ENCODE results near the gene RAB30.
"Not testable (repeated sequence)": the region's sequence is repeated elsewhere in the genome, so short reads cannot be mapped to it uniquely, and the experiment has no call there.

Gene RAB30

GRCh38 chr11:83035070-83035854, 36.4 kb downstream of the RAB30 start:
- DNase-seq, result no peak

GRCh38 chr11:83034673-83035014, 37.1 kb downstream of the RAB30 start:
- no peak for DNase-seq

- no peak for DNase-seq
Measured at GRCh38 chr11:83033972-83034672, 37.6 kb downstream of the RAB30 start.

GRCh38 chr11:83033371-83033770, 38.3 kb downstream of the RAB30 start:
- DNase-seq, result no peak

GRCh38 chr11:83031127-83031526, 40.6 kb downstream of the RAB30 start:
- no peak for DNase-seq

- DNase-seq, result no peak
Measured at GRCh38 chr11:83027794-83028193, 43.9 kb downstream of the RAB30 start.

GRCh38 chr11:83027289-83027688, 44.4 kb downstream of the RAB30 start:
- no peak for DNase-seq

GRCh38 chr11:83026229-83026628, 45.5 kb downstream of the RAB30 start:
- no peak for DNase-seq

- no peak for DNase-seq
Measured at GRCh38 chr11:83025267-83025704, 46.4 kb downstream of the RAB30 start.

- no peak for DNase-seq
Measured at GRCh38 chr11:83024270-83024854, 47.3 kb downstream of the RAB30 start.

- no peak for DNase-seq
Measured at GRCh38 chr11:83023410-83023809, 48.3 kb downstream of the RAB30 start.

GRCh38 chr11:83021780-83022125, 49.9 kb downstream of the RAB30 start:
- DNase-seq, result no peak

GRCh38 chr11:83020942-83021779, 50.5 kb downstream of the RAB30 start:
- DNase-seq, result no peak

- DNase-seq, result no peak
Measured at GRCh38 chr11:83019888-83020579, 51.7 kb downstream of the RAB30 start.

GRCh38 chr11:83014951-83015350, 56.7 kb downstream of the RAB30 start:
- DNase-seq, result no peak

- no peak for DNase-seq
Measured at GRCh38 chr11:83012168-83013067, 59.3 kb downstream of the RAB30 start.

- no peak for DNase-seq
Measured at GRCh38 chr11:83011333-83012167, 60.1 kb downstream of the RAB30 start.

GRCh38 chr11:83009999-83010398, 61.7 kb downstream of the RAB30 start:
- no peak for DNase-seq

- not testable (repeated sequence) for DNase-seq
Measured at GRCh38 chr11:83009136-83009535, 62.6 kb downstream of the RAB30 start.

- DNase-seq, result no peak
Measured at GRCh38 chr11:83008581-83008923, 63.1 kb downstream of the RAB30 start.
